HCT116 (cell line): Measurements from ENCODE around the gene MBOAT1. TPM values are rescaled to one million over a fixed set of nuclear protein-coding genes. Genes with fewer than 3 reads are reported as not detected.

ENCODE experiments used
- ATAC-seq: fragments of 200-7000 bp; cut with Tn5 transposase; 2 replicates; pipeline ENCODE4 v1.9.1; 2020; ENCODE audit warnings: mild to moderate bottlenecking, moderate library complexity
- BruUV-seq: library from RNA; stranded (reverse); fragments of 400-500 nt; replicated peaks from 2 replicates; lab custom pipeline; 2021; lab: Mats Ljungman, UMichigan
- CTCF ChIA-PET: fragments of 300-600 bp; sonication (Branson Sonifier 250); formaldehyde crosslinking; loops from one replicate; lab custom pipeline; 2021; ENCODE audit warnings: antibody characterized with exemption; lab: Charles Lee
- POLR2A ChIA-PET: fragments of 300-600, 350-600 bp; sonication (Branson Sonifier 250); formaldehyde crosslinking; loops from one replicate; lab custom pipeline; 2021; ENCODE audit warnings: antibody characterized with exemption; lab: Charles Lee
- RAD21 ChIA-PET, 2 experiments: fragments of 300-600 bp; sonication (Branson Sonifier 250); formaldehyde crosslinking; loops; one replicate each; lab custom pipeline; 2023; ENCODE audit warnings: low total read pairs in 2 of 2; ENCODE audit not compliant: uncharacterized antibody in 2 of 2, unreplicated experiment in 2 of 2, low non-redundant PET in 1 of 2; lab: Charles Lee
- DNase-seq: peaks from one replicate; pipeline ENCODE4 v3.0.0-alpha.2; 2010; ENCODE audit warnings: low read depth, low spot score
- H2AFZ ChIP-seq: fragments of 200-600 bp; shearing (Covaris generic), sonication (generic); 2 replicates; pipeline ENCODE4 v1.6.1; 2017; ENCODE audit warnings: low read depth, mixed run types, mixed read lengths, antibody characterized with exemption, low read length; ENCODE audit not compliant: poor library complexity, severe bottlenecking
- H3K27ac ChIP-seq: 2 replicates; pipeline ENCODE4 v1.5.1; 2012; ENCODE audit warnings: low read depth, low read length
- H3K27me3 ChIP-seq: fragments of 200-600 bp; sonication (generic); 2 replicates; pipeline ENCODE4 v1.6.1; 2016; ENCODE audit warnings: mixed run types, low read length, mixed read lengths; ENCODE audit not compliant: insufficient read depth
- H3K36me3 ChIP-seq, 2 experiments: fragments of 200-500 bp in 1 of 2; fragments of 200-600 bp in 1 of 2; sonication (Bioruptor generic) in 1 of 2; sonication (generic) in 1 of 2; 2 replicates each; pipeline versions ENCODE4 v1.5.1 to v1.6.1; 2014 to 2016; ENCODE audit warnings: low read length in 2 of 2, inconsistent platforms in 1 of 2, mixed read lengths in 1 of 2, mixed run types in 1 of 2; ENCODE audit not compliant: insufficient read depth in 2 of 2, control insufficient read depth in 1 of 2
- H3K4me1 ChIP-seq, 2 experiments: fragments of 200-600 bp in 1 of 2; sonication (generic) in 1 of 2; 2 replicates each; pipeline versions ENCODE4 v1.5.1 to v1.6.1; 2012 to 2017; ENCODE audit warnings: low read length in 2 of 2, inconsistent platforms in 1 of 2, mild to moderate bottlenecking in 1 of 2, mixed read lengths in 1 of 2, mixed run types in 1 of 2, moderate library complexity in 1 of 2; ENCODE audit not compliant: insufficient read depth in 2 of 2, control insufficient read depth in 1 of 2
- H3K4me2 ChIP-seq: fragments of 200-600 bp; sonication (generic); 2 replicates; pipeline ENCODE4 v1.6.1; 2017; ENCODE audit warnings: mixed run types, low read length, mixed read lengths
- H3K4me3 ChIP-seq, 2 experiments: fragments of 200-600 bp in 1 of 2; sonication (generic) in 1 of 2; replicated peaks in 1 of 2; 2 replicates each; pipeline ENCODE4 v1.5.1; 2011 to 2016; ENCODE audit warnings: low read length in 2 of 2, control low read depth in 1 of 2, low read depth in 1 of 2, mild to moderate bottlenecking in 1 of 2, mixed read lengths in 1 of 2, mixed run types in 1 of 2
- H3K79me2 ChIP-seq: fragments of 200-600 bp; sonication (generic); 2 replicates; pipeline ENCODE4 v1.6.1; 2017; ENCODE audit warnings: mild to moderate bottlenecking, mixed run types, low read length, moderate library complexity, mixed read lengths; ENCODE audit not compliant: insufficient read depth
- H3K9ac ChIP-seq: fragments of 200-600 bp; sonication (generic); 2 replicates; pipeline ENCODE4 v1.6.1; 2016; ENCODE audit warnings: low read length, mixed read lengths
- H3K9me2 ChIP-seq: fragments of 200-600 bp; sonication (generic), shearing (Covaris generic); 2 replicates; pipeline ENCODE4 v1.6.1; 2017; ENCODE audit warnings: mixed run types, mild to moderate bottlenecking, moderate library complexity; ENCODE audit not compliant: insufficient read depth
- H3K9me3 ChIP-seq, 2 experiments: fragments of 200-500 bp in 1 of 2; fragments of 200-600 bp in 1 of 2; sonication (Bioruptor generic) in 1 of 2; sonication (generic) in 1 of 2; 2 replicates each; pipeline ENCODE4 v1.6.1; 2014 to 2017; ENCODE audit warnings: low read length in 2 of 2, mixed read lengths in 2 of 2, inconsistent platforms in 1 of 2, low read depth in 1 of 2, mild to moderate bottlenecking in 1 of 2, mixed run types in 1 of 2, moderate library complexity in 1 of 2; ENCODE audit not compliant: control insufficient read depth in 1 of 2, insufficient read depth in 1 of 2
- H4K20me1 ChIP-seq: fragments of 200-600 bp; sonication (generic), shearing (Covaris generic); 2 replicates; pipeline ENCODE4 v1.6.1; 2017; ENCODE audit warnings: mixed run types, mild to moderate bottlenecking, moderate library complexity; ENCODE audit not compliant: insufficient read depth
- CEBPB ChIP-seq: IDR thresholded peaks from 2 replicates; pipeline ENCODE4 v1.6.1; 2012; ENCODE audit warnings: low read depth
- ELF1 ChIP-seq: IDR thresholded peaks from 2 replicates; pipeline ENCODE4 v1.6.1; 2012; ENCODE audit warnings: low read depth, borderline replicate concordance
- EZH2 ChIP-seq: fragments of 200-600 bp; sonication (generic); IDR thresholded peaks from 2 replicates; pipeline ENCODE4 v1.6.1; 2017; ENCODE audit warnings: antibody characterized with exemption, mixed run types
- EZH2phosphoT487 ChIP-seq: fragments of 200-600 bp; IDR thresholded peaks from 2 replicates; pipeline ENCODE4 v1.6.1; 2018; ENCODE audit warnings: antibody characterized with exemption, borderline replicate concordance
- JUND ChIP-seq: IDR thresholded peaks from 2 replicates; pipeline ENCODE4 v1.6.1; 2012
- POLR2A ChIP-seq: IDR thresholded peaks from 2 replicates; pipeline ENCODE4 v1.7.0; 2011; ENCODE audit warnings: borderline replicate concordance; ENCODE audit not compliant: insufficient read depth, insufficient read length; ENCODE audit errors: extremely low read depth
- POLR2AphosphoS5 ChIP-seq: IDR thresholded peaks from 2 replicates; pipeline ENCODE4 v1.6.1; 2011; ENCODE audit warnings: mild to moderate bottlenecking, low read depth, low read length, moderate library complexity
- RAD21 ChIP-seq: IDR thresholded peaks from 2 replicates; pipeline ENCODE4 v1.6.1; 2012; ENCODE audit warnings: low read depth, mild to moderate bottlenecking
- SIN3A ChIP-seq: IDR thresholded peaks from 2 replicates; pipeline ENCODE4 v1.6.1; 2012; ENCODE audit warnings: low read depth
- SP1 ChIP-seq: IDR thresholded peaks from 2 replicates; pipeline ENCODE4 v1.6.1; 2012; ENCODE audit warnings: low read depth
- SRF ChIP-seq: IDR thresholded peaks from 2 replicates; pipeline ENCODE4 v1.6.1; 2012; ENCODE audit warnings: low read depth
- YY1 ChIP-seq: IDR thresholded peaks from 2 replicates; pipeline ENCODE4 v1.6.1; 2011; ENCODE audit warnings: low read length, low read depth, moderate library complexity, mild to moderate bottlenecking; ENCODE audit not compliant: insufficient replicate concordance; ENCODE audit errors: extremely low read depth
- ZFX ChIP-seq: fragments of 450-650 bp; IDR thresholded peaks from 2 replicates; pipeline ENCODE4 v1.6.1; 2017
- ZNF274 ChIP-seq: fragments of 200-500 bp; sonication (Bioruptor generic); IDR thresholded peaks from 2 replicates; pipeline ENCODE4 v1.6.1; 2014; ENCODE audit warnings: mild to moderate bottlenecking, low read depth, low read length, inconsistent platforms
- intact Hi-C: fragments of 100-400 bp; cut with micrococcal nuclease; formaldehyde crosslinking; loops from 2 replicates; pipeline ENCODE4 v1.10.0; 2022
- total RNA-seq: library from RNA; stranded (reverse); gene quantifications from one replicate; pipeline ENCODE4 v1.2.1, GENCODE V29; 2021; ENCODE audit not compliant: unreplicated experiment
- TF ChIP-seq, protein P1 (sequence below): IDR thresholded peaks from 2 replicates; pipeline ENCODE4 v1.6.1; 2012; ENCODE audit warnings: low read depth
- TF ChIP-seq, protein P2 (sequence below): IDR thresholded peaks from 2 replicates; pipeline ENCODE4 v1.6.1; 2012
- TF ChIP-seq, protein P3 (sequence below), 3 experiments: fragments of 200-600 bp in 1 of 3; sonication (generic) in 1 of 3; IDR thresholded peaks in 2 of 3; conservative IDR thresholded peaks in 1 of 3; 2 replicates each; pipeline ENCODE4 v1.5.1; 2012 to 2017; ENCODE audit warnings: low read depth in 2 of 3, low read length in 2 of 3, antibody characterized with exemption in 1 of 3, borderline replicate concordance in 1 of 3, control low read depth in 1 of 3, mild to moderate bottlenecking in 1 of 3, mixed read lengths in 1 of 3, mixed run types in 1 of 3, moderate library complexity in 1 of 3; ENCODE audit not compliant: insufficient read depth in 1 of 3

The MBOAT1 gene
- total RNA-seq, 1 experiment from 2014 or later: 11.7 TPM

DNA sequence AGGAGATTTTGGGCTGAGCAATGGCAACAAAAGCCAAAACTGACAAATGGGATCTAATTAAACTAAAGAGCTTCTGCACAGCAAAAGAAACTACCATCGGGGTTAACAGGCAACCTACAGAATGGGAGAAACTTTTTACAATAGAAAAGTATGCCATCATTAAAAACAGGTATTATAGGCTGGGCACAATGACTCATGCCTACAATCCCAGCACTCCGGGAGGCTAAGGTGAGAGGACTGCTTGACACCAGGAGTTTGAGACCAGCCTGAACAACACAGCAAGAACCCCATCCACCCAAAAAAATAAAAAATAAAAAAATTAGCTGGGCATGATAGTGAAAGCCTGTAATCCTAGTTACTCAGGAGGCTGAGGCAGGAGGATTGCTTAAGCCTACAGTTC lies 55.4 kb downstream of the MBOAT1 start:
- TF ChIP-seq POLR2A: no peak
- TF ChIP-seq EZH2: no peak
- no peak for TF ChIP-seq SIN3A
- TF ChIP-seq YY1: no peak
- TF ChIP-seq RAD21: no peak
- no peak for TF ChIP-seq SRF
- TF ChIP-seq JUND: 0 out of 2 replicates have a peak, but pooled peaks have one; percentile 15
- no peak for TF ChIP-seq EZH2phosphoT487
- POLR2A ChIA-PET: no interaction called here

DNA sequence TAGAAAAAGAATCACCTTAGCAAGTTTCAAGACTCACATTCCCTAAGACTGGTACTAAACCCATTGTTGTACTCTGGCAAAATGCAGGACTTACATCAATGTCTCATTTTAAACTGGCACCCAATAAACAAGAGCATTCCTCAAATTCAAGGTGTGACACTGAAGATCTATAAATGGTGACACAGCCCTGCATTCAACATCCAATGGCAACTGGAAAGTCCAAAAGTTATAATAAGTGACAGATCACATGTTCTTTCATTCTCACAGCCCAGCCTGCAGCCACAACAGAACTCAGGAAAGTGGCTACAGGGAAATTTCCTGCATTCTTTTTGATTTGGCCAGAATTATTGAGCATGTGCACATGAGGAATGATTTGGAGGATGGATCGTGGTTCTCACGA lies 57.5 kb downstream of the MBOAT1 start:
- TF ChIP-seq EZH2phosphoT487: no peak
- TF ChIP-seq ZNF274: no peak
- TF ChIP-seq, protein P1, sequence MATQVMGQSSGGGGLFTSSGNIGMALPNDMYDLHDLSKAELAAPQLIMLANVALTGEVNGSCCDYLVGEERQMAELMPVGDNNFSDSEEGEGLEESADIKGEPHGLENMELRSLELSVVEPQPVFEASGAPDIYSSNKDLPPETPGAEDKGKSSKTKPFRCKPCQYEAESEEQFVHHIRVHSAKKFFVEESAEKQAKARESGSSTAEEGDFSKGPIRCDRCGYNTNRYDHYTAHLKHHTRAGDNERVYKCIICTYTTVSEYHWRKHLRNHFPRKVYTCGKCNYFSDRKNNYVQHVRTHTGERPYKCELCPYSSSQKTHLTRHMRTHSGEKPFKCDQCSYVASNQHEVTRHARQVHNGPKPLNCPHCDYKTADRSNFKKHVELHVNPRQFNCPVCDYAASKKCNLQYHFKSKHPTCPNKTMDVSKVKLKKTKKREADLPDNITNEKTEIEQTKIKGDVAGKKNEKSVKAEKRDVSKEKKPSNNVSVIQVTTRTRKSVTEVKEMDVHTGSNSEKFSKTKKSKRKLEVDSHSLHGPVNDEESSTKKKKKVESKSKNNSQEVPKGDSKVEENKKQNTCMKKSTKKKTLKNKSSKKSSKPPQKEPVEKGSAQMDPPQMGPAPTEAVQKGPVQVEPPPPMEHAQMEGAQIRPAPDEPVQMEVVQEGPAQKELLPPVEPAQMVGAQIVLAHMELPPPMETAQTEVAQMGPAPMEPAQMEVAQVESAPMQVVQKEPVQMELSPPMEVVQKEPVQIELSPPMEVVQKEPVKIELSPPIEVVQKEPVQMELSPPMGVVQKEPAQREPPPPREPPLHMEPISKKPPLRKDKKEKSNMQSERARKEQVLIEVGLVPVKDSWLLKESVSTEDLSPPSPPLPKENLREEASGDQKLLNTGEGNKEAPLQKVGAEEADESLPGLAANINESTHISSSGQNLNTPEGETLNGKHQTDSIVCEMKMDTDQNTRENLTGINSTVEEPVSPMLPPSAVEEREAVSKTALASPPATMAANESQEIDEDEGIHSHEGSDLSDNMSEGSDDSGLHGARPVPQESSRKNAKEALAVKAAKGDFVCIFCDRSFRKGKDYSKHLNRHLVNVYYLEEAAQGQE: no peak
- TF ChIP-seq, protein P2, sequence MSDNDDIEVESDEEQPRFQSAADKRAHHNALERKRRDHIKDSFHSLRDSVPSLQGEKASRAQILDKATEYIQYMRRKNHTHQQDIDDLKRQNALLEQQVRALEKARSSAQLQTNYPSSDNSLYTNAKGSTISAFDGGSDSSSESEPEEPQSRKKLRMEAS: no peak
- TF ChIP-seq, protein P3, sequence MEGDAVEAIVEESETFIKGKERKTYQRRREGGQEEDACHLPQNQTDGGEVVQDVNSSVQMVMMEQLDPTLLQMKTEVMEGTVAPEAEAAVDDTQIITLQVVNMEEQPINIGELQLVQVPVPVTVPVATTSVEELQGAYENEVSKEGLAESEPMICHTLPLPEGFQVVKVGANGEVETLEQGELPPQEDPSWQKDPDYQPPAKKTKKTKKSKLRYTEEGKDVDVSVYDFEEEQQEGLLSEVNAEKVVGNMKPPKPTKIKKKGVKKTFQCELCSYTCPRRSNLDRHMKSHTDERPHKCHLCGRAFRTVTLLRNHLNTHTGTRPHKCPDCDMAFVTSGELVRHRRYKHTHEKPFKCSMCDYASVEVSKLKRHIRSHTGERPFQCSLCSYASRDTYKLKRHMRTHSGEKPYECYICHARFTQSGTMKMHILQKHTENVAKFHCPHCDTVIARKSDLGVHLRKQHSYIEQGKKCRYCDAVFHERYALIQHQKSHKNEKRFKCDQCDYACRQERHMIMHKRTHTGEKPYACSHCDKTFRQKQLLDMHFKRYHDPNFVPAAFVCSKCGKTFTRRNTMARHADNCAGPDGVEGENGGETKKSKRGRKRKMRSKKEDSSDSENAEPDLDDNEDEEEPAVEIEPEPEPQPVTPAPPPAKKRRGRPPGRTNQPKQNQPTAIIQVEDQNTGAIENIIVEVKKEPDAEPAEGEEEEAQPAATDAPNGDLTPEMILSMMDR (IDR thresholded peaks at IDR 0.05 in 2 of 3, conservative IDR thresholded peaks at IDR 0.05 in 1 of 3; ENCODE audit: borderline replicate concordance in 1 of 3, insufficient read depth in 1 of 3, low read depth in 2 of 3, low read length in 2 of 3): no peak
- no peak for TF ChIP-seq YY1
- TF ChIP-seq POLR2AphosphoS5: no peak
- TF ChIP-seq ZFX: no peak
- TF ChIP-seq ELF1: no peak
- no peak for TF ChIP-seq CEBPB
- no peak for TF ChIP-seq EZH2
- no peak for TF ChIP-seq RAD21
- TF ChIP-seq SP1: no peak
- ChIA-PET RAD21 (no interaction called here), POLR2A (no interaction called here), CTCF (no interaction called here)
- ATAC-seq (no peak), DNase-seq (no peak)
- H3K9me3 ChIP-seq: no peaks in the 10 kb centered on the region
- peaks cover 2 to 10% of the 10 kb centered on the region in 2 experiments; a peak in 2 of 4 replicates for H3K4me1 ChIP-seq
- intact Hi-C loops: no loop called here
- H2AFZ ChIP-seq: no peak overlapping the region
- H3K9ac ChIP-seq: no peak overlapping the region
- no peak overlapping the region for H3K4me3 ChIP-seq
- H3K9me2 ChIP-seq: no peaks in the 10 kb centered on the region
- no peak overlapping the region for H3K4me2 ChIP-seq
- BruUV-seq: no TSS peak
- no peaks in the 10 kb centered on the region for H3K27me3 ChIP-seq
- H4K20me1 ChIP-seq: no peaks in the 10 kb centered on the region
- no peak overlapping the region for H3K27ac ChIP-seq
- 0 out of 2 replicates have a peak, but pooled peaks cover 5% of the 10 kb centered on the region for H3K79me2 ChIP-seq
- no peaks in the 10 kb centered on the region for H3K36me3 ChIP-seq

More for the DNA sequence above, 55.4 kb downstream of the MBOAT1 start:
- H3K9ac ChIP-seq: no peak overlapping the region
- no peaks in the 10 kb centered on the region for H3K27me3 ChIP-seq
- no peak for DNase-seq
- peak; percentile 46; the same call in 1 of the 2 replicates for ATAC-seq
- no peak overlapping the region for H2AFZ ChIP-seq
- H3K79me2 ChIP-seq: 0 out of 2 replicates have a peak, but pooled peaks cover 5% of the 10 kb centered on the region
- no peaks in the 10 kb centered on the region for H3K9me3 ChIP-seq
- BruUV-seq: no TSS peak
- H3K27ac ChIP-seq: no peak overlapping the region
- no peaks in the 10 kb centered on the region for H4K20me1 ChIP-seq
- H3K36me3 ChIP-seq: no peaks in the 10 kb centered on the region
- H3K4me3 ChIP-seq: no peak overlapping the region
- no peaks in the 10 kb centered on the region for H3K9me2 ChIP-seq
- peaks cover 2 to 10% of the 10 kb centered on the region in 2 experiments; a peak in 2 of 4 replicates for H3K4me1 ChIP-seq
- intact Hi-C loops: no loop called here
- no peak overlapping the region for H3K4me2 ChIP-seq
- ChIA-PET CTCF (no interaction called here), RAD21 (no interaction called here)
